Measurements from ENCODE around the gene TGFBR3.
"Not testable (repeated sequence)": the region's sequence is repeated elsewhere in the genome, so short reads cannot be mapped to it uniquely, and the experiment has no call there.

Gene TGFBR3

GRCh38 chr1:91843843-91844242, 42.1 kb downstream of the TGFBR3 start:
- H3K36me3 ChIP-seq (ENCODE audit: control insufficient read depth, insufficient read depth, low read length), result no peaks in the 10 kb centered on the region
- H3K9ac ChIP-seq (ENCODE audit: low read depth, low read length), result no peak overlapping the region
- H3K4me1 ChIP-seq (ENCODE audit: control insufficient read depth, insufficient read depth, low read length), result no peaks in the 10 kb centered on the region
- H3K4me3 ChIP-seq (ENCODE audit: low read depth, low read length), result no peak overlapping the region
- H3K9me3 ChIP-seq (ENCODE audit: control insufficient read depth, insufficient read depth, low read length), result no peaks in the 10 kb centered on the region
- no peaks in the 10 kb centered on the region for H3K27me3 ChIP-seq (ENCODE audit: control insufficient read depth, insufficient read depth, low read length)

- no peak overlapping the region for H3K4me3 ChIP-seq (ENCODE audit: low read depth, low read length)
- no peaks in the 10 kb centered on the region for H3K27me3 ChIP-seq (ENCODE audit: control insufficient read depth, insufficient read depth, low read length)
- H3K4me1 ChIP-seq (ENCODE audit: control insufficient read depth, insufficient read depth, low read length), result no peaks in the 10 kb centered on the region
- H3K9ac ChIP-seq (ENCODE audit: low read depth, low read length), result no peak overlapping the region
- H3K9me3 ChIP-seq (ENCODE audit: control insufficient read depth, insufficient read depth, low read length), result no peaks in the 10 kb centered on the region
- H3K36me3 ChIP-seq (ENCODE audit: control insufficient read depth, insufficient read depth, low read length), result no peaks in the 10 kb centered on the region
Measured at GRCh38 chr1:91842563-91842962, 43.4 kb downstream of the TGFBR3 start.

DNA sequence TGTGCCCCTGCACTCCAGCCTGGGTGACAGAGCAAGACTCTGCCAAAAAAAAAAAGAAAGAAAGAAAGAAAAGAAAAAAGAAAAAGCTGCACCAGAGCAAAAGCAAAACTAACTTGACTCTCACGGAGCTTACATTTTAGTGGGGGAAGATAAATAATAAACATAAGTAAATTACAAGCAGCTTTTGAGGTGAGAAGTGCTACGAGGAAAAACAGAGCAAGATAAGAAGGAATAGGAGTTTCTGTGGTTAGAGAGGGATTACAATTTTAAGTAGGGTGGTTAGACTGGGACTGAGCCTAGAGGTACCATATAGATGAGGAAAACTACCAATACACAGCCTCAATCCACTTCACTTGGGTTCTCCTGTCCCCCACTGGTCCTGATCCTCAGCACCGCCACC, 43.9 kb downstream of the TGFBR3 start:
- Histone ChIP-seq H3K9ac (ENCODE audit: low read depth, low read length) (no peak overlapping the region), H3K27me3 (ENCODE audit: control insufficient read depth, insufficient read depth, low read length) (no peaks in the 10 kb centered on the region), H3K4me3 (ENCODE audit: low read depth, low read length) (no peak overlapping the region), H3K36me3 (ENCODE audit: control insufficient read depth, insufficient read depth, low read length) (no peaks in the 10 kb centered on the region), H3K4me1 (ENCODE audit: control insufficient read depth, insufficient read depth, low read length) (no peaks in the 10 kb centered on the region), H3K9me3 (ENCODE audit: control insufficient read depth, insufficient read depth, low read length) (no peaks in the 10 kb centered on the region)

DNA sequence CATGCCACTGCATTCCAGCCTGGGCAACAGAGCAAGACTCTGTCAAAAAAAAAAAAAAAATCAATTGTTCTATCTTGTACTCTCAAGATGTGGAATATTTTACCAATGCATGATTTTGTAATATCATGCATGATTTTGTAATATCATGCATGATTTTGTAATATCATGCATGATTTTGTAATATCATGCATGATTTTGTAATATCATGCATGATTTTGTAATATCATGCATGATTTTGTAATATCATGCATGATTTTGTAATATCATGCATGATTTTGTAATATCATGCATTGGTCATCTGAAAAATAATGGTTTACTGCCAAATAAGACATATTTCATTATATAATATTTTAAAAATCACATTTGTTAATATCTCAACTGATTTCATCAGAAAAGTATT, 45.7 kb downstream of the TGFBR3 start:
- H3K27me3 ChIP-seq (ENCODE audit: control insufficient read depth, insufficient read depth, low read length); H3K4me1 ChIP-seq (ENCODE audit: control insufficient read depth, insufficient read depth, low read length); H3K36me3 ChIP-seq (ENCODE audit: control insufficient read depth, insufficient read depth, low read length); H3K9me3 ChIP-seq (ENCODE audit: control insufficient read depth, insufficient read depth, low read length); H3K9ac ChIP-seq (ENCODE audit: low read depth, low read length); H3K4me3 ChIP-seq (ENCODE audit: low read depth, low read length): not testable (repeated sequence)

DNA sequence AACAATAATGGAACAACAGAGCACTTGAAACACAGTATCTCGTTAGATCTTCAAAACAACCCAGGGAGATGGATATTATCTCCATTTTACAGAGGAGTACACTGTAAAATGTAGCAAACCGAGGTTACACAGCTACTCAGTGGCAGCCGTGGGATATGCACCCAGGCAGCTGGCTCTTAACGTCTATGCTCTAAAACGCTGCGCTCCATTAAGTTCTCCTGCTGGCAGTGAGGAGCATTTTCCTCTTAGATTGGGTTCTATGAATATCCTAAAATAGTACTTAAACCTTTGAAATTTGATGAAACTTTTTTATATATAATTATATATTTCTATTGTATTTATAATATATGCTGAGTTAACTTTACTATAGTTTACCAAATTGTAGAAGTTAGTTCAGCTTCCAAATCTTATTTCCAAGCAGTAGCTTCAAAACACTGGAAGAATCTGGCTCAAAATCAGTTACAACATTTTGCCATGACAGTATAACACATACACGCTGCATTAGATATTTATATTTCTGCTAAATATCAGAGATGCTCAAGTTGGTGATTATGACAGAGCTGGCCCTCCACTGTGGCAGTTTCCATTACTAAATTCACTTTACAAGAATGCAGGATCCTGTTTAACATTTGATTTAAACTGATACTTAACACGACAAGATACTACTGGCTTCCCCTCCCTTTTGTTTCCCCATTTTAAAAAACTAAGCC, 49.5 kb downstream of the TGFBR3 start:
- no peak overlapping the region for H3K9ac ChIP-seq (ENCODE audit: low read depth, low read length)
- no peaks in the 10 kb centered on the region for H3K36me3 ChIP-seq (ENCODE audit: control insufficient read depth, insufficient read depth, low read length)
- H3K9me3 ChIP-seq (ENCODE audit: control insufficient read depth, insufficient read depth, low read length), result no peaks in the 10 kb centered on the region
- H3K4me3 ChIP-seq (ENCODE audit: low read depth, low read length), result no peak overlapping the region
- no peaks in the 10 kb centered on the region for H3K27me3 ChIP-seq (ENCODE audit: control insufficient read depth, insufficient read depth, low read length)
- no peaks in the 10 kb centered on the region for H3K4me1 ChIP-seq (ENCODE audit: control insufficient read depth, insufficient read depth, low read length)

DNA sequence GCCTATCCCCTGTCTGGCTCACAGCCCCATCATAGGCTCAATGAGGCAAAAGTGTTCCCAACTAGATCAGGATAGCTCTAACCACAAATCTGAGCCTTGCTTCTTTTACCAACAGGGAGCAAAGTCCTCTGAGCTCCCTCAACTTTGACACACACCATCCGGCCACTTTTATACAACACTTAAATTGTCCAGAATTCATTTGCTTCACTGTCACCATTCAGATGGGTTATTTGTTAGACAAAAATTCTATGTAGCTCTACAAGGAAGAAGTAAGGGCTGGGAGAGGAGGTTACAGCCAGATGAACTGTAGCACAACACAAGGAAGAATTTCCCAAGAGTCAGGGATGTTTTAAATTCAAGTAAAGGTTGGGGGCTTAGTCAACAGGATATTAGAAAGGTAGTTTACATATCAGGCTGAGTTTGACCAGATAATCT, 50.8 kb downstream of the TGFBR3 start:
- H3K4me1 ChIP-seq (ENCODE audit: control insufficient read depth, insufficient read depth, low read length), result no peaks in the 10 kb centered on the region
- no peaks in the 10 kb centered on the region for H3K27me3 ChIP-seq (ENCODE audit: control insufficient read depth, insufficient read depth, low read length)
- H3K4me3 ChIP-seq (ENCODE audit: low read depth, low read length), result no peak overlapping the region
- H3K36me3 ChIP-seq (ENCODE audit: control insufficient read depth, insufficient read depth, low read length), result no peaks in the 10 kb centered on the region
- H3K9me3 ChIP-seq (ENCODE audit: control insufficient read depth, insufficient read depth, low read length), result no peaks in the 10 kb centered on the region
- no peak overlapping the region for H3K9ac ChIP-seq (ENCODE audit: low read depth, low read length)

DNA sequence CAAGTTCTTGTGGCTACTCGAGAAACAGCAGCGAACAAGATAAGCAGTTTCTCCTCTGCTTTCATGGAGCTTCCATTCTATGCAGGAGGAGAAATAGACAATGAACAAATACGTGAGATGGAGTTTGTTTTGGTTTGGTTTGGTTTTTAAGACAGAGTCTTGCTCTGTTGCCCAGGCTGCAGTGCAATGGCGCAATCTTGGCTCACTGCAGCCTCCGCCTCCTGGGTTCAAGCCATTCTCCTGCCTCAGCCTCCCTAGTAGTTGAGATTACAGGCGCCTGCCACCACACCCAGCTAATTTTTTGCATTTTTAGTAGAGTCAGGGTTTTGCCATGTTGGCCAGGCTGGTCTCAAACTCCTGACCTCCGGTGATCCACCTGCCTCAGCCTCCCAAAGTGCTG, 51.4 kb downstream of the TGFBR3 start:
- not testable (repeated sequence) for H3K36me3 ChIP-seq (ENCODE audit: control insufficient read depth, insufficient read depth, low read length); H3K9me3 ChIP-seq (ENCODE audit: control insufficient read depth, insufficient read depth, low read length); H3K4me1 ChIP-seq (ENCODE audit: control insufficient read depth, insufficient read depth, low read length); H3K4me3 ChIP-seq (ENCODE audit: low read depth, low read length); H3K27me3 ChIP-seq (ENCODE audit: control insufficient read depth, insufficient read depth, low read length); H3K9ac ChIP-seq (ENCODE audit: low read depth, low read length)

GRCh38 chr1:91833946-91834345, 52.0 kb downstream of the TGFBR3 start:
- Histone ChIP-seq H3K9ac (ENCODE audit: low read depth, low read length) (no peak overlapping the region), H3K9me3 (ENCODE audit: control insufficient read depth, insufficient read depth, low read length) (no peaks in the 10 kb centered on the region), H3K4me1 (ENCODE audit: control insufficient read depth, insufficient read depth, low read length) (no peaks in the 10 kb centered on the region), H3K27me3 (ENCODE audit: control insufficient read depth, insufficient read depth, low read length) (no peaks in the 10 kb centered on the region), H3K4me3 (ENCODE audit: low read depth, low read length) (no peak overlapping the region), H3K36me3 (ENCODE audit: control insufficient read depth, insufficient read depth, low read length) (no peaks in the 10 kb centered on the region)

DNA sequence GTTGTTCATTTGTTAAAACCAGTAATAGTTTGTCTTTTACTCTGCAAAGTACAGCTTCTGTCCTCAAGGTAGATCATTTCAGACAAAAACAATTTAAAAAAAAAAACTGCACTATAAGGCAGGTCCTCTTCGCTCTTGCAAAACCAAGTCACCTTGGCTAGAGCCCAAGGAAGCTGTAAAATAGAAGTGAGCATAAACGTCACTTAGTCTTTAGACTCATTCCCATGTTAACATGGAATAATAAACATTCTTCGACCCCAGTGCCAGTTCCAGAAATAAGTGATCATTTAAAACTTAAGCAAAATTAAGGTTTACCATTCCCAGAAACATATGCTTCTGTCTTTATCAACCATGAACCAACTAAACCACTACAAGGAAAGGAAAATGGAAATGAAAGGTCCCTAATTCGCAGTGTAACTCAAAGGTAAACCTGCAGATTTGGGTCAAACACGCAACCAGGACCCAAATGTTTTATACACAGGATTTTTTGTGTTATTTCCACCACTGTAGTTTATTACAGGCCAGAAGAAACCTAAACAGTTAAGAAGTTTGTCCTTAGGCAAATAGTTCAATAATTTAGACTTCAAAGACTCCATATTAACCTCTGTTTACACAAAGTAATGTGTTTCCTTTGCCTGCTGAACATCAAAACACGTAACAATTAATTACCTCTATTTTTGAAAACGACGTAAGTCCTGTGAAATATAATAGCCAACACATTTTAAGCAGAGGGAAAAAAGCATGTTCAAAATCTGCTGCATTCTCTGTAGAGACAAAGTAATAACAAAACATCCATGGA, 54.6 kb downstream of the TGFBR3 start:
- Histone ChIP-seq H3K9ac (ENCODE audit: low read depth, low read length) (no peak overlapping the region), H3K36me3 (ENCODE audit: control insufficient read depth, insufficient read depth, low read length) (no peaks in the 10 kb centered on the region), H3K9me3 (ENCODE audit: control insufficient read depth, insufficient read depth, low read length) (no peaks in the 10 kb centered on the region), H3K27me3 (ENCODE audit: control insufficient read depth, insufficient read depth, low read length) (no peaks in the 10 kb centered on the region), H3K4me1 (ENCODE audit: control insufficient read depth, insufficient read depth, low read length) (no peaks in the 10 kb centered on the region), H3K4me3 (ENCODE audit: low read depth, low read length) (no peak overlapping the region)

DNA sequence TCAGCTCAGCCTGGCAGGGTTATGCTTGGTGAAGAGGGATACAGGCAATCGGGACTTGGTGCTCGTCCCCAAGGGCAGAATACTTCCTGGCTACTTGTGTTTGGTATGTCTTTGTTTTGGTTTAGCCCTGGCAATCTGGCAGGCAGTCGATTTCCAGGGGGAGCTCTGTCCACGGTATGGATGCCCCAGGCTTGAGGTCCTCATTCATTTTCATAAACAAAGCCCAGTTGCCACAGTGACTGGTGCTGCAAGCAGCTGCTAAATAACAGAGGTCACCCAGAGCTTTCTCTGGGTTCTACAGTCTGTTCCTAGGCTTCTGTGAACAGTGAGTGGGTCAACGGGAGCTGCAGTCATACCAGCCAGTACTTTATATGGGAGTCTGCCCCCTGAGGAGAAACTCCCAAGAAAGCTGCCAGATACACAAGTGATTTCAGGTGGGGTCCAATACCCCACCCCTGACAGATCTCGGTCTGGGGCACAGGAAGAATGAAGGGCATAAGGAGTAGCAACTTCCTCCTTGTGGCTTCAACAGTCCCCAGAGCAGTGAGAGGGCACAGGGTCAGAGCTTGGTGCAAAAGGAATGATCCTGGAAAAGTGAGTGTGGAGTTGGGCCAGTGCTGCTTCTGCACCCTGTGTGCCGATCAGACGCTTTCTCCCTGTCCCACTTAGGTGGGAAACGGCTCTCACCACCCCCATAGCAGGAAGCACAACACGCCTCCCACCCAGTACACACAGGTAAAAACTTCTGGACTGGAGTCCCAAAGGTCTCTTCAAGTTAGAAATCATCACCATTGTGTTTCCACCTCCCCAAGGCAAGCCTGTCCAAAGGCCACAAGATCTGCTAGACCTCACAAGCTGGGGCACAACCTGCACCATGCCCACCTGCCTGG, 55.5 kb downstream of the TGFBR3 start:
- Histone ChIP-seq H3K4me1 (ENCODE audit: control insufficient read depth, insufficient read depth, low read length) (no peaks in the 10 kb centered on the region), H3K27me3 (ENCODE audit: control insufficient read depth, insufficient read depth, low read length) (no peaks in the 10 kb centered on the region), H3K36me3 (ENCODE audit: control insufficient read depth, insufficient read depth, low read length) (no peaks in the 10 kb centered on the region), H3K4me3 (ENCODE audit: low read depth, low read length) (no peak overlapping the region), H3K9ac (ENCODE audit: low read depth, low read length) (no peak overlapping the region), H3K9me3 (ENCODE audit: control insufficient read depth, insufficient read depth, low read length) (no peaks in the 10 kb centered on the region)

GRCh38 chr1:91829293-91830153, 56.4 kb downstream of the TGFBR3 start:
- H3K9me3 ChIP-seq (ENCODE audit: control insufficient read depth, insufficient read depth, low read length), result no peaks in the 10 kb centered on the region
- H3K4me3 ChIP-seq (ENCODE audit: low read depth, low read length), result no peak overlapping the region
- no peak overlapping the region for H3K9ac ChIP-seq (ENCODE audit: low read depth, low read length)
- H3K36me3 ChIP-seq (ENCODE audit: control insufficient read depth, insufficient read depth, low read length), result no peaks in the 10 kb centered on the region
- no peaks in the 10 kb centered on the region for H3K4me1 ChIP-seq (ENCODE audit: control insufficient read depth, insufficient read depth, low read length)
- no peaks in the 10 kb centered on the region for H3K27me3 ChIP-seq (ENCODE audit: control insufficient read depth, insufficient read depth, low read length)

Measured in iPS-15b (cell line).